Gastroesophageal sphincter (tissue), 3 donors: ENCODE data around the gene CCL22.

ENCODE experiments used
- EP300 ChIP-seq: sonication (generic); formaldehyde crosslinking; IDR thresholded peaks from one replicate; pipeline ENCODE4 v1.6.1; 2017; ENCODE audit warnings: antibody characterized with exemption, mild to moderate bottlenecking
- POLR2A ChIP-seq, 2 donors: fragments of 450-650 bp; IDR thresholded peaks; one replicate each; pipeline ENCODE4 v1.6.1; 2017; ENCODE audit warnings: antibody characterized with exemption in 2 of 2, mild to moderate bottlenecking in 2 of 2, moderate library complexity in 1 of 2
- POLR2AphosphoS5 ChIP-seq: sonication (generic); formaldehyde crosslinking; IDR thresholded peaks from one replicate; pipeline ENCODE4 v1.6.1; 2017; ENCODE audit warnings: antibody characterized with exemption
- TF ChIP-seq, protein P1 (sequence below), 4 experiments: fragments of 200-600 bp in 2 of 4; fragments of 450-650 bp in 2 of 4; sonication (generic) in 1 of 4; IDR thresholded peaks; one replicate each; pipeline ENCODE4 v1.5.1; 2017 to 2019; ENCODE audit warnings: antibody characterized with exemption in 4 of 4, mild to moderate bottlenecking in 2 of 4, moderate library complexity in 2 of 4

DNA sequence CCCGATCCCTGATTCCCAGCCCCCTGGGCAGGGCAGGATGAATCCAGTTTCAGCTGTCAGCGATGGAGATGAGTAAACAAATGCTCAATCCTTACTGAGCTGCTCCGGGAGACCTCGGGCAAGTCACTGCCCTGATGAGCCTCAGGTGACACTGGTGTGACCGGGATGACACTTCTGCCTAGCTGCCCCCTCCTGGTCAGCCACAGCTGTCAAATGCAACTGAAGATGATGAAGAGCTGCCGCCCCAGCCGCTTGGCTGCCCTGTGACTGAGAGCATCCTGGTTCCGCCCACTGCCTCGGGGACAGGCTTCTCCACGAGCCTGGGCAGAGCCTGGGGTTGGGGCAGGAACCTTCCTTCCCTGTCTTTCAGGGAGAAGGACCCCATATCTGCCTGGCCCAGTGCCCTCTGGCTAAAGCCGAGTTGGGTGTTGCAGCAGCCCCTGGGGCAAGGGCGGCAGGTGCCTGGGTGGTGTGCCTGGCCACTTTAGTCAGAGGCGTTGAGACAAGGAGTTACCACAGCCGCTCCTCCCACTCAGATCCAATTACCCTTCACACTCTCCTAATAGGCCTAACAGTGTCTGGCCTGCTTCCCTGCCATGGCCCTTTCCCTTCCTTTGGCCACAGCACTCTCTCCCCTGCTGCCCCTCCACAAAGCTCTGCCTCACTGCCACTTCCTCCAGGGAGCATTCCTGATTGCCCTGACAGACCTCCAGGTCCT, 51.4 kb downstream of the CCL22 start:
- TF ChIP-seq, protein P1, sequence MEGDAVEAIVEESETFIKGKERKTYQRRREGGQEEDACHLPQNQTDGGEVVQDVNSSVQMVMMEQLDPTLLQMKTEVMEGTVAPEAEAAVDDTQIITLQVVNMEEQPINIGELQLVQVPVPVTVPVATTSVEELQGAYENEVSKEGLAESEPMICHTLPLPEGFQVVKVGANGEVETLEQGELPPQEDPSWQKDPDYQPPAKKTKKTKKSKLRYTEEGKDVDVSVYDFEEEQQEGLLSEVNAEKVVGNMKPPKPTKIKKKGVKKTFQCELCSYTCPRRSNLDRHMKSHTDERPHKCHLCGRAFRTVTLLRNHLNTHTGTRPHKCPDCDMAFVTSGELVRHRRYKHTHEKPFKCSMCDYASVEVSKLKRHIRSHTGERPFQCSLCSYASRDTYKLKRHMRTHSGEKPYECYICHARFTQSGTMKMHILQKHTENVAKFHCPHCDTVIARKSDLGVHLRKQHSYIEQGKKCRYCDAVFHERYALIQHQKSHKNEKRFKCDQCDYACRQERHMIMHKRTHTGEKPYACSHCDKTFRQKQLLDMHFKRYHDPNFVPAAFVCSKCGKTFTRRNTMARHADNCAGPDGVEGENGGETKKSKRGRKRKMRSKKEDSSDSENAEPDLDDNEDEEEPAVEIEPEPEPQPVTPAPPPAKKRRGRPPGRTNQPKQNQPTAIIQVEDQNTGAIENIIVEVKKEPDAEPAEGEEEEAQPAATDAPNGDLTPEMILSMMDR (IDR thresholded peaks at IDR 0.05): no peak
- TF ChIP-seq POLR2A (IDR thresholded peaks at IDR 0.05): no peak
- TF ChIP-seq EP300: no peak
- no peak for TF ChIP-seq POLR2AphosphoS5
